CD14-positive monocyte (primary cell): ENCODE measurements around the gene HOXA13. TPM values are rescaled to one million over a fixed set of nuclear protein-coding genes. Genes with fewer than 3 reads are reported as not detected.

Source experiments
- DNase-seq, 3 donors: peaks; one replicate each; pipeline ENCODE4 v3.0.0-alpha.2; 2011 to 2022
- H2AFZ ChIP-seq: 2 replicates; pipeline ENCODE4 v1.6.0; 2012; ENCODE audit warnings: mild to moderate bottlenecking, low read depth, low read length, inconsistent platforms; ENCODE audit not compliant: insufficient read depth, poor library complexity, severe bottlenecking
- H3K27ac ChIP-seq, 2 donors: 1 replicate in 1 of 2; 2 replicates in 1 of 2; pipeline ENCODE4 v1.5.1; 2012 to 2013; ENCODE audit warnings: low read length in 2 of 2, control low read depth in 1 of 2, inconsistent platforms in 1 of 2, low read depth in 1 of 2, mild to moderate bottlenecking in 1 of 2
- H3K27me3 ChIP-seq, 2 donors: one replicate each; pipeline versions ENCODE4 v1.6.0 to v1.6.1; 2011 to 2013; ENCODE audit warnings: low read length in 2 of 2; ENCODE audit not compliant: control insufficient read depth in 2 of 2, insufficient read depth in 2 of 2
- H3K36me3 ChIP-seq, 2 donors: replicated peaks in 1 of 2; 1 replicate in 1 of 2; 2 replicates in 1 of 2; pipeline versions ENCODE4 v1.5.1 to v1.6.1; 2012 to 2013; ENCODE audit warnings: low read length in 2 of 2, control low read depth in 1 of 2, inconsistent platforms in 1 of 2, mild to moderate bottlenecking in 1 of 2; ENCODE audit not compliant: insufficient read depth in 2 of 2, control insufficient read depth in 1 of 2
- H3K4me1 ChIP-seq, 2 donors: 1 replicate in 1 of 2; 2 replicates in 1 of 2; pipeline versions ENCODE4 v1.5.1 to v1.6.1; 2012 to 2013; ENCODE audit warnings: low read length in 2 of 2, control low read depth in 1 of 2, inconsistent platforms in 1 of 2, mild to moderate bottlenecking in 1 of 2, moderate library complexity in 1 of 2; ENCODE audit not compliant: insufficient read depth in 2 of 2, control insufficient read depth in 1 of 2
- H3K4me2 ChIP-seq: replicated peaks from 2 replicates; pipeline ENCODE3; 2012; ENCODE audit warnings: low read length, moderate library complexity, mild to moderate bottlenecking; ENCODE audit not compliant: poor library complexity, severe bottlenecking; ENCODE audit errors: extremely low read depth
- H3K4me3 ChIP-seq, 3 experiments: fragments of 200-600 bp in 1 of 3; sonication (generic) in 1 of 3; replicated peaks in 1 of 3; 1 replicate in 2 of 3; 2 replicates in 1 of 3; pipeline ENCODE4 v1.5.1; 2011 to 2013; ENCODE audit warnings: low read length in 3 of 3, mild to moderate bottlenecking in 3 of 3, control low read depth in 2 of 3, low read depth in 2 of 3, inconsistent platforms in 1 of 3, moderate library complexity in 1 of 3
- H3K79me2 ChIP-seq: 2 replicates; pipeline ENCODE4 v1.6.0; 2012; ENCODE audit warnings: mild to moderate bottlenecking, control low read depth, inconsistent platforms, low read length, moderate library complexity; ENCODE audit not compliant: insufficient read depth
- H3K9ac ChIP-seq: 2 replicates; pipeline ENCODE4 v1.6.0; 2017; ENCODE audit warnings: low read length, mild to moderate bottlenecking; ENCODE audit not compliant: insufficient read depth, poor library complexity, severe bottlenecking
- H3K9me3 ChIP-seq, 2 donors: replicated peaks in 1 of 2; 1 replicate in 1 of 2; 2 replicates in 1 of 2; pipeline versions ENCODE4 v1.5.1 to v1.6.1; 2012 to 2013; ENCODE audit warnings: low read length in 2 of 2, control low read depth in 1 of 2; ENCODE audit not compliant: control insufficient read depth in 1 of 2, insufficient read depth in 1 of 2
- H4K20me1 ChIP-seq: 2 replicates; pipeline ENCODE4 v1.6.0; 2012; ENCODE audit warnings: mild to moderate bottlenecking, low read length, control low read depth, moderate library complexity; ENCODE audit not compliant: insufficient read depth
- H3K27ac Mint-ChIP-seq, 7 donors: one replicate each; pipeline ENCODE4 v1.8.0; 2020; ENCODE audit warnings: mild to moderate bottlenecking in 7 of 7, mixed read lengths in 7 of 7, moderate library complexity in 6 of 7, inconsistent platforms in 2 of 7
- H3K27me3 Mint-ChIP-seq, 3 donors: one replicate each; pipeline ENCODE4 v1.8.0; 2021 to 2022; ENCODE audit warnings: low read depth in 3 of 3, mild to moderate bottlenecking in 3 of 3, mixed read lengths in 3 of 3, moderate library complexity in 3 of 3, inconsistent platforms in 1 of 3
- H3K36me3 Mint-ChIP-seq, 2 donors: one replicate each; pipeline ENCODE4 v1.8.0; 2020; ENCODE audit warnings: mixed read lengths in 2 of 2, inconsistent platforms in 1 of 2, mild to moderate bottlenecking in 1 of 2
- H3K4me1 Mint-ChIP-seq: one replicate; pipeline ENCODE4 v1.8.0; 2020; ENCODE audit warnings: mild to moderate bottlenecking, mixed read lengths
- H3K4me3 Mint-ChIP-seq, 2 donors: one replicate each; pipeline ENCODE4 v1.8.0; 2020; ENCODE audit warnings: mild to moderate bottlenecking in 2 of 2, mixed read lengths in 2 of 2, moderate library complexity in 1 of 2
- H3K9me3 Mint-ChIP-seq, 7 donors: one replicate each; pipeline ENCODE4 v1.8.0; 2020 to 2022; ENCODE audit warnings: mixed read lengths in 7 of 7, mild to moderate bottlenecking in 6 of 7, moderate library complexity in 6 of 7, inconsistent platforms in 2 of 7
- CTCF ChIP-seq: fragments of 200-600 bp; IDR thresholded peaks from one replicate; pipeline ENCODE4 v1.8.0; 2022; ENCODE audit warnings: antibody characterized with exemption, mild to moderate bottlenecking
- WGBS: methylation state at CpG from one replicate; pipeline ENCODE4 v1.1.5; 2013; ENCODE audit warnings: missing lambda C conversion rate; ENCODE audit not compliant: insufficient coverage; 5-methylcytosine and 5-hydroxymethylcytosine counted together
- intact Hi-C, 2 donors: fragments of 100-400 bp; cut with micrococcal nuclease; formaldehyde crosslinking; loops; one replicate each; pipeline versions ENCODE4 v1.15.0 to v1.15.1; 2023
- polyA plus RNA-seq, 3 donors: library from polyadenylated mRNA; depleted of rRNA in 1 of 3; unstranded in 2 of 3; stranded (reverse) in 1 of 3; fragments of 300-500 nt in 2 of 3; fragments of >200 nt in 1 of 3; fragmentation: Illumina TruSeq in 2 of 3; gene quantifications; 1 replicate in 2 of 3; 2 replicates in 1 of 3; pipeline ENCODE4 v1.2.3, GENCODE V29; 2012 to 2021

Gene HOXA13
- polyA plus RNA-seq, 3 donors: not detected

- 17% methylated on average over 19 of the region's 22 CpGs for WGBS
- peaks cover 20 to 36% of the 10 kb centered on the region in 2 donors for H3K36me3 Mint-ChIP-seq
- intact Hi-C loops: loop anchor here (5.0 kb wide), 1 partner anchor 37 kb away; the partner anchor contains the start of gene HOXA3 (in 2 of the 2)
- H3K27ac Mint-ChIP-seq: no peak overlapping the region
- peaks cover 95 to 98% of the 10 kb centered on the region in 2 donors for H3K27me3 ChIP-seq
- H4K20me1 ChIP-seq: no peaks in the 10 kb centered on the region
- peaks cover 57 to 59% of the 10 kb centered on the region in 2 donors for H3K4me1 ChIP-seq
- H3K4me2 ChIP-seq: peak overlapping the region; percentile 68
- H3K27me3 Mint-ChIP-seq: peaks cover 96 to 99% (median 98%) of the 10 kb centered on the region in 3 donors
- peaks cover 17 to 66% of the 10 kb centered on the region in 2 donors for H3K9me3 ChIP-seq
- H3K4me1 Mint-ChIP-seq: peaks cover 72% of the 10 kb centered on the region
- peak overlapping the region; percentile 46 for H2AFZ ChIP-seq
- no peak for DNase-seq
- no peaks in the 10 kb centered on the region for H3K36me3 ChIP-seq
- no peak for TF ChIP-seq CTCF
- no peak overlapping the region for H3K27ac ChIP-seq
- no peak overlapping the region for H3K9ac ChIP-seq
- peaks cover 3 to 70% (median 41%) of the 10 kb centered on the region in 7 donors for H3K9me3 Mint-ChIP-seq
- peak overlapping the region in 1 of 3 experiments; percentile 67 for H3K4me3 ChIP-seq
- H3K4me3 Mint-ChIP-seq: peak overlapping the region; percentile 83 to 92
- no peaks in the 10 kb centered on the region for H3K79me2 ChIP-seq
These were observed 10.4 kb downstream of the HOXA13 start for GRCh38 chr7:27189295-27189996.

GRCh38 chr7:27188386-27189294 is 11.3 kb downstream of the HOXA13 start:
- Histone ChIP-seq H3K79me2 (no peaks in the 10 kb centered on the region), H3K9ac (no peak overlapping the region), H3K36me3 (no peaks in the 10 kb centered on the region), H2AFZ (peak overlapping the region; percentile 46), H3K27ac (no peak overlapping the region), H3K4me1 (peaks cover 63 to 65% of the 10 kb centered on the region in 2 donors), H4K20me1 (no peaks in the 10 kb centered on the region), H3K4me3 (peak overlapping the region in 2 of 3 experiments; percentile 42 to 67), H3K27me3 (peaks cover 94 to 96% of the 10 kb centered on the region in 2 donors), H3K4me2 (peak overlapping the region; percentile 68), H3K9me3 (peaks cover 17 to 67% of the 10 kb centered on the region in 2 donors)
- Mint-ChIP-seq H3K4me1 (peaks cover 75% of the 10 kb centered on the region), H3K4me3 (peak overlapping the region; percentile 83 to 92), H3K27me3 (peaks cover 96 to 99% (median 98%) of the 10 kb centered on the region in 3 donors), H3K27ac (no peak overlapping the region), H3K9me3 (peaks cover 3 to 64% (median 44%) of the 10 kb centered on the region in 7 donors), H3K36me3 (peaks cover 18 to 34% of the 10 kb centered on the region in 2 donors)
- WGBS: 4% methylated on average over 42 of the region's 49 CpGs
- intact Hi-C loops: loop anchor here (5.0 kb wide), 1 partner anchor 36 kb away; the partner anchor contains the start of gene HOXA3 (in 2 of the 2)
- DNase-seq: peak in 2 of 3 donors; percentile 42 to 45
- TF ChIP-seq CTCF: no peak
